K562 (cell line): ENCODE data around the gene PIK3R2. TPM values are rescaled to one million over a fixed set of nuclear protein-coding genes. Genes with fewer than 3 reads are reported as not detected.
A peak's percentile ranks its signal among the peaks of the same experiment; 100 is the strongest.

Experiments
- CBFB ChIP-seq: sonication (generic); formaldehyde crosslinking; IDR thresholded peaks from 2 replicates; pipeline ENCODE4 v1.4.0; 2020; ENCODE audit warnings: mild to moderate bottlenecking, missing genetic modification reagents
- DMBX1 ChIP-seq: fragments of 250-450 bp; sonication (Bioruptor Pico); IDR thresholded peaks from 2 replicates; pipeline ENCODE4 v1.8.0; 2022; ENCODE audit warnings: inconsistent platforms, mild to moderate bottlenecking, moderate library complexity, borderline replicate concordance
- HNRNPH1 ChIP-seq: fragments of 200-400 bp; formaldehyde crosslinking; optimal IDR thresholded peaks from 2 replicates; pipeline ENCODE3; 2017; ENCODE audit warnings: low read depth, mild to moderate bottlenecking, low read length, moderate library complexity
- MGA ChIP-seq: fragments of 450-650 bp; IDR thresholded peaks from 2 replicates; pipeline ENCODE4 v1.6.1; 2016; ENCODE audit warnings: mild to moderate bottlenecking, moderate library complexity
- PHF8 ChIP-seq: fragments of 200-600 bp; sonication (generic); IDR thresholded peaks from 2 replicates; pipeline ENCODE4 v1.6.1; 2012; ENCODE audit warnings: mixed run types, mild to moderate bottlenecking, inconsistent platforms, low read length, moderate library complexity, borderline replicate concordance
- USF1 ChIP-seq: sonication (generic); formaldehyde crosslinking; IDR thresholded peaks from 2 replicates; pipeline ENCODE4 v1.9.0; 2022; ENCODE audit warnings: mild to moderate bottlenecking, missing genetic modification reagents
- ZNF696 ChIP-seq: fragments of 250-450 bp; sonication (Bioruptor Pico); conservative IDR thresholded peaks from 2 replicates; pipeline ENCODE4 v1.4.0; 2020; ENCODE audit warnings: mild to moderate bottlenecking, moderate library complexity
- polyA plus RNA-seq, 8 experiments: library from polyadenylated mRNA; depleted of rRNA in 4 of 8; stranded (reverse) in 5 of 8; unstranded in 3 of 8; fragments of >200 nt; fragmentation: Nextera tagmentation in 2 of 8; fragmentation: Illumina TruSeq in 1 of 8; extraction: Ambion mirVana in 2 of 8; extraction: Trizol in 1 of 8; gene quantifications; 2 replicates each; pipeline versions ENCODE4 v1.2.1 to v1.2.3, GENCODE V29; 2011 to 2014; ENCODE audit warnings: inconsistent platforms in 1 of 8, missing spikeins in 1 of 8
- total RNA-seq, 7 experiments: library from RNA; depleted of rRNA in 6 of 7; stranded (reverse); fragments of >200 nt in 6 of 7; fragmentation: Illumina TruSeq in 2 of 7; extraction: Trizol in 2 of 7; gene quantifications; 2 replicates each; pipeline versions ENCODE4 v1.2.1 to v1.2.3, GENCODE V29; 2011 to 2021; ENCODE audit warnings: low replicate concordance in 1 of 7
- TF ChIP-seq, protein P1 (sequence below): fragments of 250-450 bp; sonication (Bioruptor Pico); IDR thresholded peaks from 2 replicates; pipeline ENCODE4 v1.4.0; 2020; ENCODE audit warnings: borderline replicate concordance
- TF ChIP-seq, protein P2 (sequence below): fragments of 450-650 bp; IDR thresholded peaks from 2 replicates; pipeline ENCODE4 v1.6.1; 2016; ENCODE audit warnings: missing biosample characterization, missing genetic modification characterization
- TF ChIP-seq, protein P3 (sequence below): fragments of 450-650 bp; IDR thresholded peaks from 2 replicates; pipeline ENCODE4 v1.7.1; 2018; ENCODE audit warnings: mild to moderate bottlenecking, low read depth; ENCODE audit not compliant: partially characterized antibody

PIK3R2 gene
- total and polyA plus RNA-seq, 9 of the 15 experiments (the other 6 are each of a cell fraction or from before 2014, with no cell fraction given): 0.39 to 37.9 (median 5.3) TPM

DNA sequence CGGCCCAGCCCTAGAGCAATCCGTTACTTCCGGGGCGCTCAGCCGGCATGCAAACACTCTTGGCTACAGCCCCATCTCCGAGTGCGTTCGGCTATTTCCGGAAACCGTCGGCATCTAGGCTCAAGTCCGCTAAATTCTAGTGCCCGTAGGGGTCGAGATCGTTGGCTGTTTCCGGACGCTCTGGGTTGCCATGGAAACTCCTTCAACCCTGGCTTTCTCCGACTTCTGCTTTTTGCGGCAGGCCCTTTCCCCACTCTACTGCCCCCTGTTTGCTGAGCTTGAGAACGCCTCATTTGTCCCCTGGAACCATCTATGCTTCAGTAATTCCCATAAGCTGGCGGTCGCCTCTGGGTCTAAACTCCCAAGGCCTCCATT is 534 bp upstream of the PIK3R2 start (continued):
- TF ChIP-seq HNRNPH1 (no peak), USF1 (no peak), PHF8 (no peak), ZNF696 (CRISPR knock-in tag) (no peak), CBFB (CRISPR knock-in tag) (peak; percentile 78), MGA (no peak), DMBX1 (CRISPR knock-in tag) (no peak)
- TF ChIP-seq, protein P1, sequence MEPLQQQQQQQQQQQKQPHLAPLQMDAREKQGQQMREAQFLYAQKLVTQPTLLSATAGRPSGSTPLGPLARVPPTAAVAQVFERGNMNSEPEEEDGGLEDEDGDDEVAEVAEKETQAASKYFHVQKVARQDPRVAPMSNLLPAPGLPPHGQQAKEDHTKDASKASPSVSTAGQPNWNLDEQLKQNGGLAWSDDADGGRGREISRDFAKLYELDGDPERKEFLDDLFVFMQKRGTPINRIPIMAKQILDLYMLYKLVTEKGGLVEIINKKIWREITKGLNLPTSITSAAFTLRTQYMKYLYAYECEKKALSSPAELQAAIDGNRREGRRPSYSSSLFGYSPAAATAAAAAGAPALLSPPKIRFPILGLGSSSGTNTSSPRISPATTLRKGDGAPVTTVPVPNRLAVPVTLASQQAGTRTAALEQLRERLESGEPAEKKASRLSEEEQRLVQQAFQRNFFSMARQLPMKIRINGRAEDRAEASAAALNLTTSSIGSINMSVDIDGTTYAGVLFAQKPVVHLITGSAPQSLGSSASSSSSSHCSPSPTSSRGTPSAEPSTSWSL (CRISPR knock-in tag): no peak
- TF ChIP-seq, protein P2, sequence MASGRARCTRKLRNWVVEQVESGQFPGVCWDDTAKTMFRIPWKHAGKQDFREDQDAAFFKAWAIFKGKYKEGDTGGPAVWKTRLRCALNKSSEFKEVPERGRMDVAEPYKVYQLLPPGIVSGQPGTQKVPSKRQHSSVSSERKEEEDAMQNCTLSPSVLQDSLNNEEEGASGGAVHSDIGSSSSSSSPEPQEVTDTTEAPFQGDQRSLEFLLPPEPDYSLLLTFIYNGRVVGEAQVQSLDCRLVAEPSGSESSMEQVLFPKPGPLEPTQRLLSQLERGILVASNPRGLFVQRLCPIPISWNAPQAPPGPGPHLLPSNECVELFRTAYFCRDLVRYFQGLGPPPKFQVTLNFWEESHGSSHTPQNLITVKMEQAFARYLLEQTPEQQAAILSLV (tag): no peak
- TF ChIP-seq, protein P3, sequence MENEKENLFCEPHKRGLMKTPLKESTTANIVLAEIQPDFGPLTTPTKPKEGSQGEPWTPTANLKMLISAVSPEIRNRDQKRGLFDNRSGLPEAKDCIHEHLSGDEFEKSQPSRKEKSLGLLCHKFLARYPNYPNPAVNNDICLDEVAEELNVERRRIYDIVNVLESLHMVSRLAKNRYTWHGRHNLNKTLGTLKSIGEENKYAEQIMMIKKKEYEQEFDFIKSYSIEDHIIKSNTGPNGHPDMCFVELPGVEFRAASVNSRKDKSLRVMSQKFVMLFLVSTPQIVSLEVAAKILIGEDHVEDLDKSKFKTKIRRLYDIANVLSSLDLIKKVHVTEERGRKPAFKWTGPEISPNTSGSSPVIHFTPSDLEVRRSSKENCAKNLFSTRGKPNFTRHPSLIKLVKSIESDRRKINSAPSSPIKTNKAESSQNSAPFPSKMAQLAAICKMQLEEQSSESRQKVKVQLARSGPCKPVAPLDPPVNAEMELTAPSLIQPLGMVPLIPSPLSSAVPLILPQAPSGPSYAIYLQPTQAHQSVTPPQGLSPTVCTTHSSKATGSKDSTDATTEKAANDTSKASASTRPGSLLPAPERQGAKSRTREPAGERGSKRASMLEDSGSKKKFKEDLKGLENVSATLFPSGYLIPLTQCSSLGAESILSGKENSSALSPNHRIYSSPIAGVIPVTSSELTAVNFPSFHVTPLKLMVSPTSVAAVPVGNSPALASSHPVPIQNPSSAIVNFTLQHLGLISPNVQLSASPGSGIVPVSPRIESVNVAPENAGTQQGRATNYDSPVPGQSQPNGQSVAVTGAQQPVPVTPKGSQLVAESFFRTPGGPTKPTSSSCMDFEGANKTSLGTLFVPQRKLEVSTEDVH: peak; percentile 55
